Hematopoietic multipotent progenitor cell treated with erythropoietin and hydrocortisone succinate and interleukin-3 and kit ligand, for 4 days (in vitro differentiated cells): ENCODE measurements around the gene PEX14.

ENCODE experiments used
- DNase-seq: peaks from one replicate; pipeline ENCODE4 v3.0.0-alpha.2; 2015

The PEX14 gene

DNA sequence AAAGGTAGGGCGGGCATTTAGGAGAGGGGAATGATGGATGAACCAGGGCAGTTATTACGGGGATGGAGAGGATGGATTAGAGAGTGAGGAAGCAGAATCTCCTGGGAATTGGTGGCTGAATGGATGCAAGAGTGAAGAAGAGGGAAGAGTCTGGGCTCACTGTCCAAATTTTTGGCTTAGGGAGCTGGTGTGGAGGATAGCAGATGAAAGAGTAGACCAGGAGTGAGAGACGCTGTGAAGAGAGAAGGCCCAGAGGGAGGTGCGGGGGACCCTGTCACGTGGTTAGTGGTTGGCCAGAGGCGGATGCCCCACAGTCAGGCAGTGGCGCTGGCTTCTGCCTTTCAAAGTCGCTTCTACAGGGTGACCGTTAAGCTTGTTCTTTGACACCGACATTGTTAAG lies 78.4 kb downstream of the PEX14 start:
- peak; percentile 44 for DNase-seq

DNA sequence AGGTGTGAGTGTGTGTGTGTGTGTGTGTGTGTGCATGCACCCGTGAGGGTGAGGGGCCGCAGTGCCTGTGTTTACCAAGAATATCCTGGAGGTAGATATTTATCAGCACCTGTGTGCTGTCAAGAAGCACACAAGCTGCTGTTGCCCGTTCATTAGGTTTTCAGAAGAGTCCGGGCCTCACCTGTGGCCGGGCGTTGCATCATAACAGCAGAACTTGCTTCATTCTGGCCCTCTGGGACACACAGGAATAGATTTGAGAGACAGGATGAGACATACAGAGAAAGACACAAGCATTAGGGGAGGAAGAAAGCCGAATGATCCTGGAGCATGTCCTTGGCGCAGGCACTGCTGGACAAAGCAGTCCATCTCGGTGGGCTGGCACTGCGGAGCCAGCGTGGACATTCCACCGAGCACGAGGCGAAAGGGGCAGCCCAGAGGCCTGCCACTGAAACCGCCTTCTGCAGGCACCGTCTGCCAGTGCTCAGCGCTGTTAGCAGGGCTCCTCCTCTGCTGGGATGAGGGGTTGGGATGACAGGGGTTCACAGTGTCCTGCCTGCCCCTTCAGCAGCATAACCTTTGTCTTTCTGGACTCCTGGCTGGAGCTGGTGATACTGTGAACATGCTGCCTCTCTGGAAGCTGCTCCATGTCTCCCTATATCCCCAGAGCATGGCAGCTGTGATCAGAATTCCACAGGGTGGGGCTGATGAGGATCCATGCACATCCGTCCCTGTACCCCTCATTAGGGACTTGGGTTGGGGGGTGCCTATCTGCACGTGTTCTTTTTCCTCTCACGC lies 81.1 kb downstream of the PEX14 start:
- DNase-seq, result no peak

DNA sequence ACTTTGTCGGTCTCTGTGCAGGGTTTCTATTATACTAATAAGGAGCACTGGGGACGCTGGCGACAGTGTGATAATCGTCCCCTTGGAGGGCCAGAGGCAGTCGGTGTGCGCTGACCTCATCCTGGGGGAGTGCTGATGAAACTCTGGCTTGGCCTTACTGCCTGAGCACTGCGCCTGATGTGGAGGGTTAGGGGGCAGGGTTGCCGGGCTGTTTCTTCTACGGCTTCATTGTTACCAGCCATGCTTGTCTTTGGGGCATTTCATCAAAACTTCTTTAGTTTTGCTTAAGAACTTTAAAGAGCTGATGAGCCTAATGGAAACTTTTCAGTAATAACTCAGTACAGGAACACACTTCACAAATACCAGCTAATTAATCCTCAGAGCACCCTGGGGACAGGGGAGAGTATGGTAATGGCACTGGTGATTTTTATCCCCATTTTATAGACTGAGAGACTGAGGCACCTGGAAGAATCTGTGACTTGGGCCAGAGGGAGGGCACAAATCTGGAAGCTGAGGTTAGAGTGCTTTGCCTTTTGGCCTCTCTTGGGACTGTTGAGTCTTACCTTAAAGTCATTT lies 81.8 kb downstream of the PEX14 start:
- no peak for DNase-seq

DNA sequence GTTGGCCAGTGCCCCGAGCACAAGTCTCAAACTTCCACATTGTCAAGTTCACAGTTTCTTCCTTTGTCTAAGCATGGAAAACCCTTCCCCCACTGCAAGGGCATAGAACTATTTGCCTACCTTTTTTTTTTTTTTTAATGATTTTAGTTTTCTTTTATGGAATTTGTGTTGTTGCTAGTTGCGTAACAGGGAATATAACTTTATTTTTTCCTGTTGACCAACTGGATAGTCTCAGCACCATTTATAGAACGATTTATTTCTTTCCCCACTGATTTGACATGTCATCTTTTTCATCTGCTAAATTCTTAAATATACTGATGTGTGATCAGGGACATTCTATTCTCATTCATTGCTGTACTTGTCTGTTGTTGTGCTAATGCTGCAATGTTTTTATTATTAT lies 83.0 kb downstream of the PEX14 start:
- no peak for DNase-seq

DNA sequence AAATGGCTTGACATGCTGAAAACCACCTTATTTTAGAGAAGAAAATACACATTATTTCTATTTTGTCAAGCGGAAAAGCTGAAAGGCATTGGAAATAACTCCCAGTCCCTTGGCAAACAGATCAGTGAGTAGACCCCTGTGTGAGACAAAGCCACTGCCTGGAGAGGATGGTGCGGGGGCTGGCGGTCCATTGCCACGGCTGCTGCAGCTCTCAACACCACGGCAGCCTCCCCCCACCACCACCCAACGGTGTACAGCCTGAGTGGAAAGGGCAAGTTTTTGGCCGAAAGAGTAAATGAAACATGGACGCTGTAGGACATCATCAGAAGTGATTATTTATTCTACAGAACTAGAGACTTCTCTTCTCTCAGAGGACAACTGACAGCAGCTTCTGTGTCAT lies 84.6 kb downstream of the PEX14 start:
- DNase-seq, result no peak

DNA sequence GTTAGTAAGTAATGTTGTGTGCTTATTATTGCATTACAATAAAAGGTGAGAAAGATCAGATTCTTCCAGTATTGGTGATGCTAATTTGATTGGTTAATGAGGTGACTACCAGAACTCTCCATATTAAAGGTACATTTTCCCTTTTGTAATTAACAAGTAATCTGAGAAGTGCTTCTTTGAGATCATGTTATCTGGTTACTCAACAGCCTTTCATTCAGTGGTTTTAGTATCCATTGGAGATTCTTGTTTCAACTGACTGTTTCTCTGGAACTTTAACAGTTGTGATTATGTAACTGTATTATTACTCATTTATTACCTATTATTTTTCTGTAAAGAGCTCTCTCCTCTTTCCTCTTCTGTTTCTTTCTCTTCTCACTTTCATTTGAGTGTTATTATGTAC lies 86.7 kb downstream of the PEX14 start:
- DNase-seq, result peak; percentile 36

DNA sequence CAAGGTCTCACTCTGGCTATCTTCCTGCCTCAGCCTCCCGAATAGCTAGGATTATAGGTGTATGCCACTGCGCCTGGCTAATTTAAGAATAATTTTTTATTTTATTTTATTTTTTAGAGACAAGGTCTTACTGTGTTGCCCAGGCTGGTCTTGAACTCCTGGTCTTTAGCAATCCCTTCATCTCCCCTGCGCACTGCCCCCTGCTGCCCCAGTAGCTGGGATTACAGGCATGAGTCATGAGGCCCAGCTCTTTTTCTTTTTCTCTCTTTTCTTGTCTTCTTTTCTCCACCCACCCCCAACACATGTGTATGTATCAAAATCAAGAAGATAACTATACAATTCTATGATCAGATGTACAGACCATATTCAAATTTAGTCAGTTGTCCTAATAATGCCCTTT lies 87.2 kb downstream of the PEX14 start:
- DNase-seq, result peak; percentile 46

DNA sequence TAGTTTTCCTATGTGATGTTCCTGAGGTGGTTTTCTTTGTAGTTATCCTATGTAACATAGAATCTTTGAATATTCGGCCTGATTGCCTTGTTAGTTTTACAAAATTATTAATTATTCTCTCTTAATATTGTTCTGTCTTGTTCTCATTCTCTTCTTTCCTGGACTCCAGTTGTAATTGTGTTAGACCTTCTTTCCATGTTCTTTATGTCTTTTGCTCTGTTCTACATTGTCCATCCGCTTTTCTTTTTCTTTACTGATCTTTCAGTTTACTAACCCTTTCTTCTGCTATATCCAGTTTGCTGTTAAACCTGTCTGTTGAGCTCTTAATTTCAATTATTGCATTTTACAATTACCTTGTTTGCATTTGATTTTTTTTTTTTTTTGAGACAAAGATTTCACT lies 89.3 kb downstream of the PEX14 start:
- no peak for DNase-seq

DNA sequence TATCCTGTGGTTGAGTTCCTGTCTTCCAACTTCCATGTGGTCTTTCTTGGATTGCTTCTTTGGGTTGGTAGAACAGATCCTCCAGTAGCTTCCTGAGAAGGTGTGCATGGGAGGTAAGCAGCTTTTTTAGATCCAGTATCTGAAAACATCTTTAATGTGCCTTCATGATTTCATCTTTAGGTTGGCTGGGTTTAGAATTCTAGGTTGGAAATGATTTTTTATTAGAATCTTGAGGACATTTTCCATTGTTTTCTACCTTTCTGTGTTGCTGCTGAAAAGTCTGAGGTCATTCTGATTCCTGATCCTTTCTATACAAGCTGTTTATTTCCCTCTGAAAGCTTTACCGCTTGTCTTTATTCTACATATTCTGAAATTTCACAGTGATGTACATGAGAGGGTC lies 94.8 kb downstream of the PEX14 start:
- DNase-seq, result no peak

DNA sequence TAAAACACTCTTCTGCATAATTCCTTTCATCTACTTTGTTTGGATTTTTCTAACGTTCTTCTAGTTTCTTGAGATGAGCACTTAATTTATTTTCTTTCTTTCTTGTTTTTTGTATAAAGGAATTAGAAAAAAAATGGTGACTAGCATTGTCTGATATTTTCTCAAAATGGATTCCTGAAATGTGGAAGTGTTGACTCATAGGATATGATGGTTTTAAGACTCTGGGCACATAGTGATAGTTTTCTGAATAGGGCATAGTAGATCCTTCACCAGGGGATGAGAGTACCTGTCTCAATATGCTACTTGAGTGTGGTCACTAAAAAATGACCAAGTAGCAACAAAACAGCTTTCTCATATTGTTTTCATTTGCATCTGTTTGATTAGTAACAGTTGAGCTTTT lies 100.9 kb downstream of the PEX14 start:
- DNase-seq, result no peak

DNA sequence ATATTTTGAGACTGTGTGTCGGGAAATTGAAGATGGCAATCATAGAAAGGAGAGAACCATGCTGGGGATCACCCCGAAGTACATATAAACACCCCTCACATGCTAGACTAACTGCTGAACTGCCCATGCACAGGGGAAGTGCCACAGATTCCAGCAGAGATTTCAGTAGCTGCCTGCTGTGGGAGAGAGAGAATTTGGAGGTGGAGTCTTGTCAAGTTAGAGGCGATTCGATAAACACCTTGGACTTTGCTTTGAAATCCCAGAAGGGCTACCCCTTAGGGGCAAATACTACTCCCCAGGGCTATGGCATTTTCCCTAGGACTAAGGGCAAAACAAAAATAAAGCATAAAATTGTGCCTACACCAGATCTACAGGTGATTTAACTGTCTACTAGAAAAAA lies 103.3 kb downstream of the PEX14 start:
- no peak for DNase-seq

DNA sequence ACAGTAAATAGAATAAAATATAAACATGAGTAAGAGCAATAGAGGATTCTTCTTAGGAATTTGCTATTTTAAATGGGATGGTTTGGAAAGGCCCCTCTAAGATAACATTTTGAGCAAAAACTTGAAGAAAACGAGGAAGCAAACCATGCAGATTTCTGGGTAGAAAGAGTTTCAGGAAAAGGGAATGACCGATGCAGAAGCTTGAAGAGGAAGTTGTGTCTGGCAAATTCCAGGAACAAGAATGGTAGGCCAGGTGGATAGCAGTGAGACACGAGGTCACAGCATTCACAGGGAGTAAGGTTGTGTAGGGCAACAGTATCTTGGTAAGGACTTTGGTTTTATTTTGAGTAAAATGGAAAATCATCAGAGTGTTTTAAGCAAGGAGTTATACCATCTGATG lies 108.9 kb downstream of the PEX14 start:
- no peak for DNase-seq

DNA sequence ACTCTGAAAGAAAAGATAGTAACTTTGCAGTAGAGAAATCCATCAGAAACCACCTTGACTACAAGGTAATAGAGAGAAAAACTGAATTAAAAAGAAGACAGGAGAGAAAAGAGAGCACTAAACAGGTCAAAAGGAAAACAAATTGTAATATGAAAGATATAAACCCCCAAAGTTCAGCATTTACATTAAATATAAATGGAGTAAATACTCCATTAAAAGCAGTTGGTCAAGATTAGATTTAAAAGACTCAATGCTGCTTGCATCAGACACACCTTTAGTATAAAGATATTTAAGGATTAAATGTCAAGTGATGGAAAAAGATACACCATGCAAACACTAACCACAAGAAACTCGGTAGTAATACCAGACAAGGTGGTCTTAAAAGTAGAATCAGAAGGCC lies 110.5 kb downstream of the PEX14 start:
- no peak for DNase-seq

DNA sequence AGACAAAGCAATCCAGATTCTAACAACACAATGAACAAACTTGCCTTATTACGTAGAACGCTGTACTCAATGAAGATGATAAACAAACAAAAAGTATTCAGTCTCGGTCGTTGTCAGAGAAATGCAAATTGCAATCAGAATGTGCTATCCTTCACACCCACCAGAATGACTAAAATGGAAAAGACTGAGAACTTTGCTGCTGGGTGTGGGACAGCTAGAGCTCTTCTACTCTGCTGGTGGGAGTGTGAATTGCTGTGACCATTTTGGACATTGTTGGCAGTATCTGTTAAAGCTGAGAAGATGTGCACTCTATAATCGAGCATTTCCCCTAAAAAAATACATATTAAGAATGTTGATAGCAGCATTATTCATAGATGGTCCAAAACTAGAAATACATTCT lies 111.4 kb downstream of the PEX14 start:
- peak; percentile 13 for DNase-seq

DNA sequence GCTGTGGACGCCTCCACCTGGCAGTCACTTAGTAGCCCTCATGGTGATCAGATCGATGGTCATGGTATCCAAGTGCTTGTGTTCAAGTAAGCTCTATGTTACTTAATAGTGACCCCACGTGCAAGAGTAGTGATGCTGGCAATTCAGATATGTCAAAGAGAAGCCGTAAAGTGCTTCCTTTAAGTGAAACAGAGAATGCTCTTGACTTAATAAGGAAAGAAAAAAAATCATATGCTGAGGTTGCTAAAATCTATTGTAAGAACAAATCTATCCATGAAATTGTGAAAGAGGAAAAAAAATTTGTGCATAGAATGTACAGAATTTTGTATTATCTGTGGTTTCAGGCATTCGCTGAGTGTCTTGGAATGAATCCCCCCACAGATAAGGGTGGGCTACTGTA lies 113.9 kb downstream of the PEX14 start:
- DNase-seq, result no peak

DNA sequence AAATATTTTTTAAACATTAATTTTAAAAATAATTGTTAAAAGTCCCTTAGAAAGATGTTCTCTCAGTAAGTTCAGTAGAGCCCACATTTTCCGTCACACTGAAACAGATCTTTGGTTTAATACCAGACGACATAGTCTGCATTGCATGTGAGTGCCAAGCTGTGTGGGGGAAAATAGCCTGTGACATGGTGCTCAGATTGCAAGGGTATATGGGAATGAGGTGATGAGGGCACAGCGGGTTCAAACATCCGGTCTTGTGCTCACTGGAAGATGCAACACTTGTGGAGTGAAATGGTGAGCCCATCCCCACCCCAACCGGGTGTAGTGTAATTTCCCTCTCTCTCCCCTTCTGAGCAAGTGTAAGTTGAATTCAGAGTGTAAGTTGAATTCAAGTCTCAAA lies 114.3 kb downstream of the PEX14 start:
- no peak for DNase-seq

DNA sequence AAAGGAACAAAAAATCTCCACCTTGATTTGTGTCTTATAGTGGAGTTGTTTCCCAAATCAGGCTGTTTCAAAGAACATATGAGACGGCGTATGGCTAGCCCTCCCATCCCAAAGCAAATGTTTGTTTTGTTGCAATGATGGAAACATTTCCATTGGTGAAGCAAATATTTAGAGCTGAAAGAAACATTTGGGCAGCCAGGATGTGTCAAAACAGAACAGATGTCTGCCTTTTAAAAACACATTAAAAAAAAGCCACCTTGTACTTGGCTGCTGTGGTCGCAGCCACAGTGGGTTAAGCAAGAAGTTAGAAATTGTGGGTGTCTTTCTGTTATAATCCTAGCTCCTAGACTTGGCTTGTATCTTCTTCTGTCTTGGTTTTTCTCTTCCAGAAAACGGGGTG lies 116.3 kb downstream of the PEX14 start:
- peak; percentile 41 for DNase-seq

DNA sequence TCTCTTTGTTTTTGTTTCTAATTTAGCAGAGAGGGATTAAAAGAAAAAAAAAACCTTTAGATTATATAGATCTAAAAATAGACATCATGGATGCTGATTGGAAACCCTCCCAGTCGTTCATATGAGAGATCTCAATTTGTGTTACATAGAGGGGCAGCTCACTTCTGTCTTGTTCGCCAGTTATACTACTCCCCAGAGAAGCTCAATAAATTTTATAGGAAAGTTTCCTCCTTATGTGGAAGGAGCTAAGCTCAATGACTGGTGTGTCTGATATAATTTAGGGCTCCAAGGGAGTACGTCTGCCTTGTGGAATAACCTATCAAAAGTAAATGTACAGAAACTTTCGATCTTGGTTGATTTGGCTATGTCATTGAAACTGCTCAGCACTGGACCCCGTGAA lies 117.6 kb downstream of the PEX14 start:
- no peak for DNase-seq

DNA sequence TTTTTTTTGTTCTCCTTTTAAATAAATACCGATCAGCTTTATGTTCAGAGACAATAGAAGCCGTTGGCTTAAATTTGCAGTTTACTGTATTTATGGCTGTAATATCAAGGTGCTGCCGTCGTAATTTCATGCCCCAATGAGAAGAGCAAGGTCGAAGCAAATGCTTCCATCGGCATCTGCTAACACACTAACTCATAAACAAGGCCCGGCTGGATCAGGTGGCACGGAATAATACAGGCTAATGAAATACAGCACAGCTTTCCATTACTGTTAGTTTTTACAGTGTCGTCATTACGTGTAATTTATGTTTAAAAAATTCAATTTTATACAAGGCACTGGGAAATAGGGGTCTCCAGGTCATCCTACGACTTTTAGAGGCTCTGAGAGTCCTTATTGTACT lies 119.0 kb downstream of the PEX14 start:
- DNase-seq, result no peak

DNA sequence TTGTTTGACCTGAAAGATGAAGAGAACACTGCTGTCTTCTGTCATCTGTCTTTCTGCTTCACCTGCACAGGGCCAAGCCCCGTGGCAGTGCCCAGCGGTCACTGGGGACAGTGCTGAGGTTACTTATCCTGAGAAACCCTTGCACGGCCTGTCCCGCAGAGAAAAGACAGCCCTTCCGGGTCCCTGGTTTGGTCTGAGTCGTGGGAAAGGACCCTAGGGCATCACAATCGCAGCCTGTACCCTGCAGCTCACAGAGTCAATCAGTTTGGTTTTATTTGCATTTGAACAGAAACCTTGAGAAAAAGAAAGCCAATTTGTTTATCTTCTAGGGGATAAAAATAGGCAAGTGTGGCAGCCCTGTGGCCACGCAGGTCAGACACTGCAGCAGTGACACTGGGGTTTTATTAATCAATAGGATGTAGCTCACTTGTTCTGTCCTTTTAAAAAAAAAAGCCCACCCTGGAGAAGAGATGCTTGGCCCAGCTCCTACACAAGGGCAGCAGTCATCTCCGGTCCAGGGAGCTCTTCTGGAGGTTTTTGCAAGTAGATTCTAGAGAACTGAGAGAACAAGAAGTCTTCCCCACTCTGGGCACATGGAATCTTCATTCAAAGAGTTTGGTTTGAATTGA lies 120.0 kb downstream of the PEX14 start:
- no peak for DNase-seq

DNA sequence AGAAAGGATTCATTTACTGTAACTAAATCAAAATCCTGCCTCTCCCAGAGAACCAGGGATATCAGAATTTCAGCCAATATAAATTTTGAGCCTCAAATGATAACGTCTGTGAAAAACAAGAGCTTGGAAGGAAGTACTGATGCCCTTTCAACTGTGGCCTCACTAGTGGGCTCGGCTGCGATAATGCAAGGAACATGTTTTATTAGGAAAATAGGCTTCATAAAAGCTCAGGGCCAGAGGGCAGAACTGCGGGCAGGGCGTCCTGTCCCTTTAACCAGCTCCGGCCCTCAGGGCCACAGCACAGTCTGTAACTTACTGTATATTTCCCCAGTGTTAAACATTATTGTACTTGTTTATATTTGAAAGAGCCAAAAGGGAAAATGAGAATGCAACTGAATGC lies 122.0 kb downstream of the PEX14 start:
- DNase-seq, result no peak

DNA sequence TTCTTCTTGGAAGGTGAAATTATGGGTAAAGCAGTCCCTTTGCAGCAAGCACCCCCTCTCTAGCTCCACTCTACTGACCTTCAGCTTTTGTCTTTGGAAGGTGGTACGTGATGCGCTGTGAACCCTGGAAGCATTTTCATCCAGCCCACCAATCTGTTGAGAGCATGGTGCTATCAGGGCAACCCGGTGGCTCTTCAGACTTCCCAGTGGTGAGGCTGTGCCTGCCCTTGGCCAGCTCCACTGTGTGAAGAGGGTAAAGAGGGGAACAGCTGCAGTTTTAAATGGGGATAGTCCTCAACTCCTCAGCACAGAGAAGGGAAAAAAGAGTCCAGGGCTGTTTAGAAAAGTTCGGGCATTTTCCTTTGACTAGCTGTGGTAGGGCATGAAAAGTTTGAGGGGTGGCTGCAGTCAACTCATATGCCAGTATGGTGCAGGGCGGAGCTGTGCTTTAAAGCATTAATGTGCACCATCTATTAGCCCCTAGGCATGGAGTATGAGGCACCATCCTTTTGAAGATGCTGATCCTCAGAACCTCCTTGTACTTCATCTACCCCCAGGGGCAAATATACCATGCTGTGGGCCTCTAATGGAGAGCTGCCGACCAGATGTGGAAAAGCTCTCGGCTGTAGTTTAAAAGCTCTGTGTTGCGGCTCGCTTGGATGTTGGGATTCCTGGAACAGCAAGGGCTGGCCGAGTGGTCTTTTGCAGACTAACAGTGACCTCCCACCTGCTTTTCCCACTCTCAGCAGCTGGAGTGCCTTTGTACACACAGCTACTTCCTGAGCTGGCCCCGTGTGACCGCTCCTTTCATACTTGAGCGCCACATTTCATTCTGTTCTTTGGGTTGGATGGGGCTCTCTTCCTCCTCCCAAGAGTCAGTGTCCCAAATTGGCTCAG lies 123.0 kb downstream of the PEX14 start:
- DNase-seq, result no peak

DNA sequence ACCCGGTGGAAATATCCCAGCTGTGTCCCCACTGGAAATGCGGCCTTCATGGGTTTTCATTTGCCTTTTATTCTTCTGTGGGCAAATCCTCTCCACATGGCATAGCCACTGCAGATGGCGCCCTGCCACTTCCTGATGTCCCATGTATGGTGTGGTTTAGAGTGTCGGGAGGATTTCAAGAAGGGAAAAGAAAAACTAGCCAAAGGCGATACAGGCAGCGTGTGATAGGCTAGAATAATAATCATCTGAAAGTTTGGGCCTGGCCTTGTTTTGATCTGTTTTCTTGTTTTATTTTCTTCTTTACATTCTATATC lies 123.6 kb downstream of the PEX14 start:
- DNase-seq, result peak; percentile 8
